Stimulated activated CD4-positive, alpha-beta T cell treated with anti-CD3 and anti-CD28 coated beads, TNF-alpha, amount 100 ng/mL, for 24 hours (primary cell): ENCODE data around the gene S100A4.
"Not testable (repeated sequence)": the region's sequence is repeated elsewhere in the genome, so short reads cannot be mapped to it uniquely, and the experiment has no call there.

Experiments used
- DNase-seq, 3 experiments: peaks; one replicate each; pipeline ENCODE4 v3.0.0-alpha.2; 2020; ENCODE audit warnings: low read depth in 3 of 3

Gene S100A4

GRCh38 chr1:153567621-153568366, 22.2 kb upstream of the S100A4 start:
- DNase-seq: peak in 2 of 3 experiments; percentile 24 to 48

- DNase-seq: peak; percentile 73 to 88 (median 75)
These were observed 21.1 kb upstream of the S100A4 start for GRCh38 chr1:153566414-153567371.

- peak; percentile 31 to 56 (median 47) for DNase-seq
These were observed 20.1 kb upstream of the S100A4 start, which contains the start of gene S100A2 for GRCh38 chr1:153565529-153566374. TSS of gene S100A2 (minus strand) at chr1:153565844. CDS start at chr1:153563877, 1,967 bp downstream.

GRCh38 chr1:153563991-153564390, 18.4 kb upstream of the S100A4 start:
- no peak for DNase-seq

- DNase-seq: no peak
These were observed 17.9 kb upstream of the S100A4 start for GRCh38 chr1:153563483-153563901.

GRCh38 chr1:153562021-153562420, 16.4 kb upstream of the S100A4 start:
- not testable (repeated sequence) for DNase-seq

- no peak for DNase-seq
These were observed 15.9 kb upstream of the S100A4 start for GRCh38 chr1:153561466-153561985.

GRCh38 chr1:153560771-153561465, 15.3 kb upstream of the S100A4 start:
- DNase-seq: no peak

- no peak for DNase-seq
These were observed 14.6 kb upstream of the S100A4 start for GRCh38 chr1:153560241-153560640.

- no peak for DNase-seq
These were observed 12.3 kb upstream of the S100A4 start for GRCh38 chr1:153557877-153558276.

GRCh38 chr1:153556348-153556747, 10.7 kb upstream of the S100A4 start:
- DNase-seq: no peak

- DNase-seq: no peak
These were observed 8.4 kb upstream of the S100A4 start for GRCh38 chr1:153553830-153554541.

GRCh38 chr1:153553096-153553495, 7.5 kb upstream of the S100A4 start:
- no peak for DNase-seq

GRCh38 chr1:153552335-153552734, 6.7 kb upstream of the S100A4 start:
- DNase-seq: no peak

GRCh38 chr1:153550827-153551500, 5.4 kb upstream of the S100A4 start:
- DNase-seq: no peak

- DNase-seq: no peak
These were observed 4.8 kb upstream of the S100A4 start for GRCh38 chr1:153550398-153550758.

- DNase-seq: no peak
These were observed 4.3 kb upstream of the S100A4 start for GRCh38 chr1:153549741-153550397.

GRCh38 chr1:153548722-153549688, 3.4 kb upstream of the S100A4 start, which contains the start of gene S100A3:
TSS of gene S100A3 (minus strand) at chr1:153549258. CDS start at chr1:153548485, 773 bp downstream.
- DNase-seq: no peak
